GM23338 (cell line): ENCODE data around the gene FRAS1. TPM values are rescaled to one million over a fixed set of nuclear protein-coding genes. Genes with fewer than 3 reads are reported as not detected.

Experiments used
- ATAC-seq: fragments of 200-7000 bp; cut with Tn5 transposase; 3 replicates; pipeline ENCODE4 v1.9.1; 2020
- DNase-seq: peaks from one replicate; pipeline ENCODE4 v3.0.0-alpha.2; 2015; ENCODE audit warnings: low spot score
- H2AFZ ChIP-seq: fragments of 200-600 bp; sonication (generic); 2 replicates; pipeline ENCODE4 v1.8.0; 2016; ENCODE audit warnings: antibody characterized with exemption, mild to moderate bottlenecking, moderate library complexity
- H3F3A ChIP-seq: fragments of 200-600 bp; sonication (generic); replicated peaks from 2 replicates; pipeline ENCODE4 v1.8.0; 2017; ENCODE audit warnings: antibody characterized with exemption, mixed run types, low read depth
- H3K27ac ChIP-seq: fragments of 200-600 bp; sonication (generic); 2 replicates; pipeline ENCODE4 v1.6.1; 2016; ENCODE audit warnings: low read depth
- H3K27me3 ChIP-seq: fragments of 200-600 bp; sonication (generic); 2 replicates; pipeline ENCODE4 v1.8.0; 2016; ENCODE audit warnings: mild to moderate bottlenecking, mixed run types, moderate library complexity; ENCODE audit not compliant: insufficient read depth
- H3K36me3 ChIP-seq: fragments of 200-600 bp; sonication (generic); 2 replicates; pipeline ENCODE4 v1.8.0; 2016; ENCODE audit warnings: mild to moderate bottlenecking; ENCODE audit not compliant: insufficient read depth
- H3K4me1 ChIP-seq: fragments of 200-600 bp; sonication (generic); 2 replicates; pipeline ENCODE4 v1.8.0; 2016; ENCODE audit warnings: mild to moderate bottlenecking, moderate library complexity; ENCODE audit not compliant: insufficient read depth
- H3K4me2 ChIP-seq: fragments of 200-600 bp; sonication (generic); 2 replicates; pipeline ENCODE4 v1.7.1; 2017; ENCODE audit warnings: mixed run types
- H3K4me3 ChIP-seq: fragments of 200-600 bp; sonication (generic); 2 replicates; pipeline ENCODE4 v1.6.1; 2016; ENCODE audit warnings: mixed run types
- H3K79me2 ChIP-seq: fragments of 200-600 bp; sonication (generic); replicated peaks from 2 replicates; pipeline ENCODE4 v1.8.0; 2017; ENCODE audit warnings: mild to moderate bottlenecking; ENCODE audit not compliant: insufficient read depth
- H3K9me2 ChIP-seq: fragments of 200-600 bp; sonication (generic); 2 replicates; pipeline ENCODE4 v1.8.0; 2017; ENCODE audit not compliant: insufficient read depth
- H4K20me1 ChIP-seq: fragments of 200-600 bp; sonication (generic); replicated peaks from 2 replicates; pipeline ENCODE4 v1.8.0; 2017; ENCODE audit warnings: mild to moderate bottlenecking; ENCODE audit not compliant: insufficient read depth
- H3K27ac Mint-ChIP-seq: 2 replicates; pipeline ENCODE4 v1.8.0; 2020; ENCODE audit warnings: inconsistent platforms, mild to moderate bottlenecking, moderate library complexity, mixed read lengths
- H3K27me3 Mint-ChIP-seq: 3 replicates; pipeline ENCODE4 v1.8.0; 2022; ENCODE audit warnings: low read depth, mild to moderate bottlenecking, moderate library complexity, mixed read lengths, inconsistent platforms; ENCODE audit not compliant: insufficient read depth, poor library complexity
- H3K36me3 Mint-ChIP-seq: 3 replicates; pipeline ENCODE4 v1.8.0; 2021; ENCODE audit warnings: low read depth, mild to moderate bottlenecking, inconsistent platforms, moderate library complexity, mixed read lengths
- H3K4me1 Mint-ChIP-seq: 3 replicates; pipeline ENCODE4 v1.8.0; 2020; ENCODE audit warnings: mild to moderate bottlenecking, inconsistent platforms, mixed read lengths
- H3K4me3 Mint-ChIP-seq: 3 replicates; pipeline ENCODE4 v1.8.0; 2021; ENCODE audit warnings: moderate library complexity, mild to moderate bottlenecking, inconsistent platforms, mixed read lengths
- H3K9me3 Mint-ChIP-seq: 3 replicates; pipeline ENCODE4 v1.8.0; 2020; ENCODE audit warnings: moderate library complexity, mild to moderate bottlenecking, inconsistent platforms, mixed read lengths
- CREB1 ChIP-seq: fragments of 250-450 bp; sonication (Bioruptor Pico); IDR thresholded peaks from 2 replicates; pipeline ENCODE4 v1.5.0; 2020; ENCODE audit warnings: low read depth, mild to moderate bottlenecking, moderate library complexity
- EZH2phosphoT487 ChIP-seq: fragments of 200-600 bp; sonication (generic); IDR thresholded peaks from one replicate; pipeline ENCODE4 v1.8.1; 2018; ENCODE audit warnings: antibody characterized with exemption; ENCODE audit not compliant: unreplicated experiment
- JUNB ChIP-seq: IDR thresholded peaks from one replicate; pipeline ENCODE4 v1.6.1; 2016; ENCODE audit warnings: antibody characterized with exemption; ENCODE audit not compliant: unreplicated experiment
- STAT1 ChIP-seq: IDR thresholded peaks from one replicate; pipeline ENCODE4 v1.6.1; 2016; ENCODE audit warnings: antibody characterized with exemption; ENCODE audit not compliant: unreplicated experiment
- ZNF462 ChIP-seq: fragments of 250-450 bp; sonication (Bioruptor Pico); IDR thresholded peaks from 2 replicates; pipeline ENCODE4 v1.5.0; 2020; ENCODE audit warnings: mild to moderate bottlenecking, moderate library complexity
- polyA plus RNA-seq: library from polyadenylated mRNA; unstranded; fragments of >200 nt; fragmentation: Nextera tagmentation; extraction: Ambion mirVana; gene quantifications from 2 replicates; pipeline ENCODE4 v1.2.1, GENCODE V29; 2016
- total RNA-seq: library from RNA; depleted of rRNA; stranded (reverse); fragments of >200 nt; shearing (Covaris generic); gene quantifications from 2 replicates; pipeline ENCODE4 v1.2.3, GENCODE V29; 2014
- TF ChIP-seq, protein P1 (sequence below): IDR thresholded peaks from 2 replicates; pipeline ENCODE4 v1.6.1; 2016; ENCODE audit warnings: antibody characterized with exemption
- TF ChIP-seq, protein P2 (sequence below): IDR thresholded peaks from one replicate; pipeline ENCODE4 v1.6.1; 2018; ENCODE audit warnings: antibody characterized with exemption; ENCODE audit not compliant: unreplicated experiment

The FRAS1 gene
- total and polyA plus RNA-seq, 2 experiments from 2014 or later: 12.4 to 108 TPM

- no peak overlapping the region for H3K4me3 Mint-ChIP-seq
- TF ChIP-seq, protein P1, sequence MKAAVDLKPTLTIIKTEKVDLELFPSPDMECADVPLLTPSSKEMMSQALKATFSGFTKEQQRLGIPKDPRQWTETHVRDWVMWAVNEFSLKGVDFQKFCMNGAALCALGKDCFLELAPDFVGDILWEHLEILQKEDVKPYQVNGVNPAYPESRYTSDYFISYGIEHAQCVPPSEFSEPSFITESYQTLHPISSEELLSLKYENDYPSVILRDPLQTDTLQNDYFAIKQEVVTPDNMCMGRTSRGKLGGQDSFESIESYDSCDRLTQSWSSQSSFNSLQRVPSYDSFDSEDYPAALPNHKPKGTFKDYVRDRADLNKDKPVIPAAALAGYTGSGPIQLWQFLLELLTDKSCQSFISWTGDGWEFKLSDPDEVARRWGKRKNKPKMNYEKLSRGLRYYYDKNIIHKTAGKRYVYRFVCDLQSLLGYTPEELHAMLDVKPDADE: no peak
- TF ChIP-seq EZH2phosphoT487 (no peak), JUNB (no peak), STAT1 (no peak), CREB1 (no peak), ZNF462 (CRISPR knock-in tag) (no peak)
- TF ChIP-seq, protein P2, sequence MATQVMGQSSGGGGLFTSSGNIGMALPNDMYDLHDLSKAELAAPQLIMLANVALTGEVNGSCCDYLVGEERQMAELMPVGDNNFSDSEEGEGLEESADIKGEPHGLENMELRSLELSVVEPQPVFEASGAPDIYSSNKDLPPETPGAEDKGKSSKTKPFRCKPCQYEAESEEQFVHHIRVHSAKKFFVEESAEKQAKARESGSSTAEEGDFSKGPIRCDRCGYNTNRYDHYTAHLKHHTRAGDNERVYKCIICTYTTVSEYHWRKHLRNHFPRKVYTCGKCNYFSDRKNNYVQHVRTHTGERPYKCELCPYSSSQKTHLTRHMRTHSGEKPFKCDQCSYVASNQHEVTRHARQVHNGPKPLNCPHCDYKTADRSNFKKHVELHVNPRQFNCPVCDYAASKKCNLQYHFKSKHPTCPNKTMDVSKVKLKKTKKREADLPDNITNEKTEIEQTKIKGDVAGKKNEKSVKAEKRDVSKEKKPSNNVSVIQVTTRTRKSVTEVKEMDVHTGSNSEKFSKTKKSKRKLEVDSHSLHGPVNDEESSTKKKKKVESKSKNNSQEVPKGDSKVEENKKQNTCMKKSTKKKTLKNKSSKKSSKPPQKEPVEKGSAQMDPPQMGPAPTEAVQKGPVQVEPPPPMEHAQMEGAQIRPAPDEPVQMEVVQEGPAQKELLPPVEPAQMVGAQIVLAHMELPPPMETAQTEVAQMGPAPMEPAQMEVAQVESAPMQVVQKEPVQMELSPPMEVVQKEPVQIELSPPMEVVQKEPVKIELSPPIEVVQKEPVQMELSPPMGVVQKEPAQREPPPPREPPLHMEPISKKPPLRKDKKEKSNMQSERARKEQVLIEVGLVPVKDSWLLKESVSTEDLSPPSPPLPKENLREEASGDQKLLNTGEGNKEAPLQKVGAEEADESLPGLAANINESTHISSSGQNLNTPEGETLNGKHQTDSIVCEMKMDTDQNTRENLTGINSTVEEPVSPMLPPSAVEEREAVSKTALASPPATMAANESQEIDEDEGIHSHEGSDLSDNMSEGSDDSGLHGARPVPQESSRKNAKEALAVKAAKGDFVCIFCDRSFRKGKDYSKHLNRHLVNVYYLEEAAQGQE: no peak
- no peaks in the 10 kb centered on the region for H3K9me3 Mint-ChIP-seq
- H3K27me3 Mint-ChIP-seq: peaks cover 2% of the 10 kb centered on the region
- Histone ChIP-seq H4K20me1 (0 out of 2 replicates have a peak, but pooled peaks cover 4% of the 10 kb centered on the region), H2AFZ (no peak overlapping the region), H3K4me3 (no peak overlapping the region), H3K27ac (peak overlapping the region; percentile 40; the same call in 1 of the 2 replicates), H3F3A (no peaks in the 10 kb centered on the region), H3K4me2 (no peak overlapping the region), H3K27me3 (no peaks in the 10 kb centered on the region), H3K9me2 (no peaks in the 10 kb centered on the region), H3K36me3 (no peaks in the 10 kb centered on the region), H3K4me1 (peaks cover 45% of the 10 kb centered on the region), H3K79me2 (peaks cover 92% of the 10 kb centered on the region)
- no peak overlapping the region for H3K27ac Mint-ChIP-seq
- H3K36me3 Mint-ChIP-seq: peaks cover 26% of the 10 kb centered on the region; the same call in 2 of the 3 replicates
- peaks cover 60% of the 10 kb centered on the region for H3K4me1 Mint-ChIP-seq
- DNase-seq: no peak
- no peak for ATAC-seq
These were observed 13.7 kb downstream of the FRAS1 start for GRCh38 chr4:78070731-78071282.
